GM21528 (cell line): ENCODE data around the gene SEC61B.
A peak's percentile ranks its signal among the peaks of the same experiment; 100 is the strongest.
"Not testable (repeated sequence)": the region's sequence is repeated elsewhere in the genome, so short reads cannot be mapped to it uniquely, and the experiment has no call there.

Experiments used
- ATAC-seq: cut with Tn5 transposase; IDR thresholded peaks from one replicate; pipeline ENCODE4 v1.9.1; 2021; ENCODE audit warnings: mild to moderate bottlenecking, moderate library complexity; ENCODE audit not compliant: unreplicated experiment, low FRiP score

The SEC61B gene

DNA sequence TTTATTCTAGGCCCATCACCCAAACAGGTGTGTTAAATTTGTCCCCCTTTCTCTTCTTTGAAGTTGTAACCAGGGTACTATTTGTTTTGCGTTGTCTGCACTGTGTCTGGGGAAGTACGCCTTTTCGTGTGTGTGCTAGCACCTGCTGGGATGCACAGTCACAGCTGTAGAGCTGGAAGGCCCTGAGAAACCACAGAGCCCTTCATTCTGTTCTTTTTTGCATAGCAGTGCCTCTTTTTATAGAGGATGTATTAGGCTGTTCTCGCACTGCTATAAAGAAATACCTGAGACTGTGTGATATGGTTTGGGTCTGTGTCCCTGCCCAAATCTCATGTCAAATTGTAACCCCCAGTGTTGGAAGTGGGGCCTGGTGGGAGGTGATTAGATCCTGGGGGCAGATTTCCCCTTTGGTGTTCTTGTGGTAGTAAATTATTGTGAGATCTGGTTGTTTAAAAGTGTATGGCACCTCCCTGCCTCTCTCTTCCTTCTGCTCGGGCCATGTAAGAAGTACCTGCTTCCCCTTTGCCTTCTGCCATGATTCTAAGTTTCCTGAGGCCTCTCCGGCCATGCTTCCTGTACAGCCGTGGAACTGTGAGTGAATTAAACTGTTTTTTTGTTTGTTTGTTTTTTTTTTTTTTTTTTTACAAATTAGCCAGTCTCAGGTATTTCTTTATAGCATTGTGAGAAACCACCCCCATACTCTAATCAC, 14.0 kb downstream of the SEC61B start:
- ATAC-seq = peak; percentile 97

GRCh38 chr9:99237356-99237755, 15.3 kb downstream of the SEC61B start:
- no peak for ATAC-seq

- not testable (repeated sequence) for ATAC-seq
Observed at GRCh38 chr9:99237849-99238248, 15.8 kb downstream of the SEC61B start.

GRCh38 chr9:99238331-99238730, 16.2 kb downstream of the SEC61B start:
- no peak for ATAC-seq

GRCh38 chr9:99239341-99240060, 17.4 kb downstream of the SEC61B start:
- ATAC-seq = no peak

DNA sequence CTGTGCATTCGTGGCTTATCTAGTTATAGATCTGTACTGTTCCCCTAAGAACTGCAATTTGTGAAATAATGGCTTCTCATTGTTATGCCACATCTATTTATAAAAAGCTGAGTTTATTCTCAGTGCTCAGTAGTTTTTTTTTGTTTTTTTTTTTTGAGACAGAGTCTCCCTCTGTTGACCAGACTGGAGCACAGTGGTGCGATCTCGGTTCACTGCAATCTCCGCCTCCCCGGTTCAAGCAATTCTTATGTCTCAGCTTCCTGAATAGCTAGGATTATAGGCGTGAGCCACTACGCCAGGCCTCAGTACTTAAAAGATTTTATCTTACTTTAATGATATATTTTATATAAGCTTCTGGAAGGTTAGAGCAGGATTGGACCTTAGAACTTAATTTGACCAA, 19.0 kb downstream of the SEC61B start:
- no peak for ATAC-seq

GRCh38 chr9:99244344-99245260, 22.5 kb downstream of the SEC61B start:
- ATAC-seq = peak; percentile 93

GRCh38 chr9:99249619-99250018, 27.5 kb downstream of the SEC61B start:
- no peak for ATAC-seq

- ATAC-seq = no peak
Observed at GRCh38 chr9:99251157-99251556, 29.1 kb downstream of the SEC61B start.

GRCh38 chr9:99253134-99253533, 31.1 kb downstream of the SEC61B start:
- ATAC-seq = peak; percentile 31

DNA sequence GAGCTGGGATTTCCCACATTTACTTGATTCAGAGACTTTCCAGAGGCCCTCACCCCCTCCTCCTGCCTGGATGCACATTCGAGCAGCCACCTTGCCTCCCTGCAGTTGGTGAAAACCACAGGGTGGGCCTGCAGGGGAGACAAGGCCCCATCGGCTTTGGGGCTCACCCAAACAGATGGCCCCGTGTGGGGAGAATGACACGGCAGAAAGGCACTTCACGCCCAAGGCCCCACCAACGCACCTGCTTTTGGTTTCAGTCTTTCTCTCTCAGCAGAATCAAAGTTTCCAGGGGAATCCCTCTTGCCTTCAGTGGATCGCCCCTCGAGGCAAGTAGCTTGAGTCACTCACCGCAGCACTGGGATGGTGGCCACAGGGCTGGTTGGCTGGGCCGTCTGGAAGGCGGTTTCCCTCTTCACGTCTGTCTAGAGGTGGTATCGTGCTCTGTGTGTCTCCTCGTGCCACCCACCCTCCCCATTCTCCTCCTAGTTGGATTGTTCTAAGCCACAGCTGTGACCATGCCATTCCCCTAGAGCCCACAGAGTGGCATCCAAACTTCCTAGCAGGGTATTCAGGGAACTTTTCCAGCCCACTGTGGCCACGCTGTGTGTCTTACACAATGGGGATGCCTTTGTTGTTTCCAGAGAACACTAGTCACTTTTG, 31.8 kb downstream of the SEC61B start:
- peak; percentile 90 for ATAC-seq

DNA sequence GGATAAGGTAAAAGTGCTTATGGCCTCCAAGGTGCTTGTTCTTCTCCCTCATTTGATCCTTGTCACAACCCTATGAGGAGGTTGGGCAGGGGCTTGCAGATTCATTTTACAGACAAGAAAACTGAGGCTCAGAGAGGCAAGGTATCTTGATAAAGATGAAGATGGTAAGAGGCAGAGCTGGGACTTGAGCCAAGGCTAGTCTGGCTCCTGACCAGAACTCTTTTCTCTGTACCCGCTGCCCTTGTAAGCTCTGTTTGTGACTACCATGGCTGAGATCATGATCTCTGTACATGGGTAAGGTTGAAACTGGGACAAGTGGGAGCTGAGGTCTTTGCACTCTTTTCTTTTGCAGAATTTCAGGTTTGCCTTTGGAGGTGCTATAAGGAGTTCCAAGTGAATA, 33.6 kb downstream of the SEC61B start:
- no peak for ATAC-seq

GRCh38 chr9:99257723-99258389, 35.8 kb downstream of the SEC61B start:
- ATAC-seq = no peak

DNA sequence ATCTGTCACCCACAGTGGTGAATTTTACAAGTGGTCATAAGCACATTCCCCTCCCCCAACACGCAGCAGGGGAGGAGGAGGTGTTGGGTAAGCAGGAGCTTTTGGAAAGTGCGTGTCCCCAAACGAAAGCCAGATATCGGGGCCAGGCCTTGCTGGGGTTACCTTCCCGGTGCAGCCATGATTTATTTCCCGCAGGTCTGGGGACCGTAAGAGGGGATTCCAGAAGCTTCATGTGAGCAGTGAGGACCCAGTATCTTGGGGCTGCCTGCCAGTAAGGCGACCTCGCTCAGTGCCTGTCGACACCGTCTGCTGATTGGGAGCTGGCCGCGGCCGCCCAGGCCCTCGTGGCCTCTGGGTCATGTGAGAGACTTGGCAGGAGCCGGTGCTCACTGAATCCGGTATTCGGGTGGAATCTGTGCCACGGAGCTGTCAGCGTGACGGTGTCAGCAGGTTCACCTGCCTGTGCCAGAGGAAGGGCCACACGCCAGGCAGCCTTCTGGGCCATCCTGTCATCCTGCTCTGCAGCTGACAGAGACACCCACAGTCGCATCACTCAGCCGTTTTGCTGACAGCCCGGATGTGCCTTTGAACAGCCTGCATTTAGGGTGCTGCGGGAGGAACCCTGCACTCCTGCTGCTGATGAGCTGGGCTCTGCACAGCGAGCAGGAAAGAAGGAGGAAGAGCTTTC, 37.3 kb downstream of the SEC61B start:
- ATAC-seq = no peak

GRCh38 chr9:99261923-99262322, 39.8 kb downstream of the SEC61B start:
- no peak for ATAC-seq

DNA sequence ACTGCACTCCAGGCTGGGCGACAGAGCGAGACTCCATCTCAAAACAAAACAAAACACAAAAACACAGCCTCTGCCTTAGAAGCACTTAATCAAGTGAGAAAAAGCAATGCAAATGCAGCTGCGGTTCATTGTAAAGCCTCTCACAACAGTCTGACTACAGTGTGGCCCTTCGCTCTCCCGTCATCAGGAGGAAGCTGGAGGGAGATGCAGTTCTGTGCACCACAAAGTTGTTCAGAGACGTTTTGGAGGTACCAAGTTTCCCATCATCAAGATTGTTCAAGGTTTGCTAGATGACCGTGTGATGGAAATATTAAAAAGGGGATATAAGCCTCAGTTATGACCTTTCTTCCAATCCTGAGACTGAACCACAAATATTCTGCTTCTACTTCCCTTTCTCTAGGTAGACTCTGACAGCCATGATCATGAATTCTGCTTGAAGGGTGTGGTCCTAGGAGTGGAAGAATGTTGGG, 40.9 kb downstream of the SEC61B start:
- ATAC-seq = peak; percentile 51

DNA sequence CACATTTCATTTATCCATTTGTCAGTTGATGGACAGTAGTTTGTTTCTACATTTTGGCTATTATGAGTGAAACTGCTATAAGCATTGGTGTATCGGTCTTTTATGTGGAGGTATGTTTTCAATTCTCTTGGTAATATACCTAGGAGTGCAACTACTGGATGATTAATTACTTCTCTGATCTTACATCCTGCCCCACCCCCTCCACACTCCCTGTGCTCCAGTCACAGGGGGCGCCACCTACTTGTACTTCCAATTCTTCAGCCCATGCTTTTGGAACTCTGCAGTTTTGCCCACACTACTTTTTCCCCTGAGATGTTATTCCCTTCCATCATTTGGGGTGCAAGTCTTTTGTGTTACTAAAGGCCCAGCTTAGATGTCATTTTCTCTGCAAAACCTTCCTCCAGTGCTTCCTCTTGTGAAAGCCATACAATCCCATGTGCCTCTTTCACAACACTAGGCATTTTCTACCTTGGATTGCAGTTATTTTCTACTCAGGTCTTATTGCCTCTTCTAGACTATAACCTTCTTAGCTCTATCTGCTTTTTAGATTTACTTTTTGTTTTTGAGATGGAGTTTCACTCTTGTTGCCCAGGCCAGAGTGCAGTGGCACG, 42.1 kb downstream of the SEC61B start:
- ATAC-seq = no peak

- ATAC-seq = no peak
Observed at GRCh38 chr9:99265691-99266090, 43.6 kb downstream of the SEC61B start.
